Midbrain (tissue), 1 donor: Measurements from ENCODE around the gene MKNK2.

ENCODE experiments used
- DNase-seq: peaks from one replicate; lab custom pipeline; 2025; lab: John Stamatoyannopoulos, UW

MKNK2 gene

DNA sequence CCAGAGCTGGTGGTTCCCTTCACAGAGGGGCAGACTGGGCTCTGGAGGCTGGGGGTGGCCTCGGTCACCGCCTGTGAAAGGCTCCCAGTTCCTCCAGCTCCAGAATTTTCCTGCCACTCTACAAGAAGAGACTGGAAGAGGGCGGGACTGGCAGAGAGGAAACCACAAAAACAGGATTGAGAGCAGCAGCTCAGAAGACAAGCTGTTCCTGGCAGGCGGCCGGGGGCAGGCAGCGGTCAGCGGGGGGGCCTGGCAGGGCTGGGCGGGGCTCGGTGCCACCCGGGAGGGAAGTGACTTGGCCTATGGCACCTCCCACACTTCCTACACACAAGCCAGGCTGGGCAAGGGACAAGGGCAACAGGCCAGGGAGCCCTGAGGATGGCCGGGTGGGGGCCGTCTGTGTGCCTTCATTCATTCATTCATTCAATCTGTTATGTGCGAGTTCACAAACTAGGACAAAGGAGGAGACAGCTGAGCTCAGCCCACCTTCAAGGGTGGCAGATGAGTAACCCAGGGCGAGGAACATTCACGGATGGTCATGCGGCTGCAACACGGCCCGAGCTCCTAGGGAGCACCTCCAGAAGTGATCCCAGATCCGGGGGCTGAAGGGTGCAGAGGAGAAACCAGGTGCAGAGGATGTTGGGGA lies 18.6 kb downstream of the MKNK2 start:
- DNase-seq: peak; percentile 94

DNA sequence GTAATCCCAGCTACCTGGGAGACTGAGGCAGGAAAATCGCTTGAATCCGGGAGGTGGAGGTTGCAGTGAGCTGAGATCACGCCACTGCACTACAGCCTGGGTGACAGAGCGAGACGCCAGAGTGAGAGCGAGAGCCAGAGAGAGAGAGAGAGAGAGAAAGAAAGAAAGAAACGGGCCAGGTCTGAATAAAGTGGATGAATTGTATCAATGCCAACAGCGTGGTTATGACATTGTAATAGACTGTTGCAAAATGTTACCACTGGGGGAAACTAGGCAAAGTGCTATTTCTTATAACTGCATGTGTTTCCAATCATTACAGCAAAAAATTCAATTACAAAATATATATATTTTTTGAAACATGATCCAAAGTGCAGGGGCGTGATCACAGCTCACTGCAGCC lies 23.7 kb downstream of the MKNK2 start:
- no peak for DNase-seq

- no peak for DNase-seq
These were observed 24.3 kb downstream of the MKNK2 start for GRCh38 chr19:2026770-2027169.

DNA sequence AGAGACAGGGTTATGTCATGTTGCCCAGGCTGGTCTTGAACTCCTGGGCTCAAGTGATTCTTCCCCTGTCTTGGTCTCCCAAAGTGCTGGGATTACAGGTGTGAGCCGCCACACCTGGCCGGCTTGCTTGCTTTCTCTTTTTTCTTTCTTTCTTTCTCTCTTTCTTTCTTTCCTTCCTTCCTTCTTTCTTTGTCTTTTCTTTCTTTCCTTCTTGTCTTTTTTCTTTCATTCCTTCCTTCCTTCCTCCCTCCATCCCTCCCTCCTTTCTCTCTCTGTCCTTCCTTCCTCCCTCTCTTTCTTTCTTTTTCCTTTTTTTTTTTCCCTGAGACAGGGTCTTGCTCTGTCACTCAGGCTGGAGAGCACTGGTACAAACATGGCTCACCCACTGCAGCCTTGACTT lies 28.8 kb downstream of the MKNK2 start:
- no peak for DNase-seq

- DNase-seq: no peak
These were observed 29.4 kb downstream of the MKNK2 start for GRCh38 chr19:2021453-2022140.

DNA sequence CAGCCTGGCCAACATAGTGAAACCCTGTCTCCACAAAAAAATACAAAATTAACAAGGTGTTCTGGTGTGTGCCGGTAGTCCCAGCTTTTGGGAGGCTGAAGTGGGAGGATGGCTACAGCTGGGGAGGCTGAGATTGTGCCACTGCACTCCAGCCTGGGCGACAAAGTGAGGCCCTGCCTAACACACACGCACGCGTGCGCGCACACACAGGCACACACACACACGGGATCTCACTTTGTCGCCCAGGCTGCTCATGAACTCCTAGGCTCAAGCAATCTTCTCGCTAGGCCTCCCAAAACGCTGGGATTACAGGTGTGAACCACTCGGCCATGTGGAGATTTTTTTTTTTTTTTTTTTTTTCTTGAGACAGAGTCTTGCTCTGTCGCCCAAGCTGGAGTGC lies 32.3 kb downstream of the MKNK2 start:
- no peak for DNase-seq

- DNase-seq: peak; percentile 75
These were observed 34.8 kb downstream of the MKNK2 start for GRCh38 chr19:2016041-2016807.

- DNase-seq: peak; percentile 85
These were observed 35.5 kb downstream of the MKNK2 start, which contains the start of gene BTBD2 for GRCh38 chr19:2015608-2015950. TSS of gene BTBD2 (minus strand) at chr19:2015714. CDS start at chr19:2015703, 11 bp downstream.

DNA sequence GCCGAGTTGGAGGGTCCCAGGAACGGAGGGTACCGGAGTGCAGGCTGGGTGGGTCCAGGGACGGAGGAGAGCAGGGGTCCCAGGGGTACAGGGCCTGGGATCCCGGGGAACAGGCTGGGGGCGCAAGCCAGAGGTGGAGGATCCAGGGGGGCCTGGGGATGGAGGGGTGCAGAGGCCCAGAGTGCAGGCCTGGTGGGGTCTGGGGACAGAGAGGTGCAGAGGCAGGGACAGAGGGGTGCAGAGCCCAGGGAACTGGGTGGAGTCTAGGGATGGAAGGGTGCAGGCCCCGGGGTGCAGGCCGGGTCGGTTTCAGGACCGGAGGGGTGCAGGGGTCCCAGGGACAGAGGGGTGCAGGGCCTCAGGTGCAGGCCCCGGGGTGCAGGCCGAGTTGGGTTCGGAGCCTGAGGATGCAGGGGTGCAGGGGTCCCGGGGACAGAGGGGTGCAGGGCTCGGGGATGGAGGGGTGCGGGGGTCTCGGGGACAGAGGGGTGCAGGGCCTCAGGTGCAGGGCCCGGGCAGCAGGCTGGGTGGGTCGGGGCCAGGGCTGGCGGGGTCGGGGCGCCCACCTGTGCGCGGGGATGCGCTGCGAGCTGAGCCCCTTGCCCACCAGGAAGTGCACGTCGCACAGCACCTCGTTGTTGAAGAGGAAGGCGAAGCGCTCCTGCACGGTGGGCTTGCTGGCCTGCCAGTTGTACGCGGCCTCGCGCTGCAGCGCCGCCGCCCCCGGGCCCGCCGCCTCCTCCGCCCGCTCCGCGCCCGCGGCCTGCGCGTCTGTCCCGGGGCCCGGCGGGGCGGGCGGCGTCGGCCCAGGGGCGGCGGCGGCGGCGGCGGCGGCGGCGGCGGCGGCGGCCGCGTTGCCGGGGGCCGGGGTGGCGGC lies 36.1 kb downstream of the MKNK2 start:
- no peak for DNase-seq

DNA sequence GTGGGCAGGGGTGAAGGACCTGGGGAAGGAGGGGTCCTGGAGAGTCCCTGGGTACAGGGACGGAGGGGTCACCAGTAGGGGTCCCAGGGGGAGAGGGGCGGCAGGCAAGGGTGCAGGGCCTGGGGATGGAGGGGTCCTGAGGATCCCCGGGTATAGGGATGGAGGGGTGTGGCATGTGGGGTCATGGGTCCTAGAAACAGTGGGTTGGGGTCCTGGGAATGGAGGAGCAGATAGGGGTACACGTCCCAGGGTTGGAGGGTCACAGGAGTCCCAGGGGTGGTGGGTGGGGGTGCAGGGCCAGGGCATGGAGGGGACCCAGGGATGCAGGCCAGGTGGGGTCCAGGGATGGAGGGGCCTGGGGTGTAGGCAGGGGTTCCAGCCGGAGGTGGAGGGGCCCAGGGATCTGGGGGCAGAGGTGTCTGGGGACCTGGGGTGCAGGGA lies 36.9 kb downstream of the MKNK2 start:
- no peak for DNase-seq

- no peak for DNase-seq
These were observed 37.4 kb downstream of the MKNK2 start for GRCh38 chr19:2013683-2013961.

GRCh38 chr19:2012941-2013682 lies 37.9 kb downstream of the MKNK2 start:
- DNase-seq: no peak

DNA sequence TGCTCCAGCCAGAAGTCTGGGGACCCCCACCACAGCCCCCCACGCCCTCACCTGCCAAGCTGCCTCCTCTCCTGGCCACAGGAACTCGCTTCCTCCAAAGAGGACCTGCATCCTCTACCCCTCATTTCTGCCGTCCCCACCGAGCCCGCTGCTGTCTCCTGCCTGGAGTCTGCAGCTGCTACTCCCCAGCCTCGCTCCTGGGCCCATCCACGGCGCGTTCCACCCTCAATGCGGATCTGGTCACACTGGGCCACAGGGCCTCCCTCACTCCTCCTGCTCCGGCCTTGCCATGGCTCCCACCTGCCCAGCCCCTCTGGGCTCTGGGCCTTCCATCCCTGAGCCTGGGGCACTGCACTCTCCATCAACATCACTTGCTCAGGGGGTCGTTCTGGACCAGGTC lies 39.9 kb downstream of the MKNK2 start:
- no peak for DNase-seq

GRCh38 chr19:2010135-2010668 lies 40.8 kb downstream of the MKNK2 start:
- DNase-seq: no peak

- DNase-seq: no peak
These were observed 47.2 kb downstream of the MKNK2 start for GRCh38 chr19:2003874-2004273.

DNA sequence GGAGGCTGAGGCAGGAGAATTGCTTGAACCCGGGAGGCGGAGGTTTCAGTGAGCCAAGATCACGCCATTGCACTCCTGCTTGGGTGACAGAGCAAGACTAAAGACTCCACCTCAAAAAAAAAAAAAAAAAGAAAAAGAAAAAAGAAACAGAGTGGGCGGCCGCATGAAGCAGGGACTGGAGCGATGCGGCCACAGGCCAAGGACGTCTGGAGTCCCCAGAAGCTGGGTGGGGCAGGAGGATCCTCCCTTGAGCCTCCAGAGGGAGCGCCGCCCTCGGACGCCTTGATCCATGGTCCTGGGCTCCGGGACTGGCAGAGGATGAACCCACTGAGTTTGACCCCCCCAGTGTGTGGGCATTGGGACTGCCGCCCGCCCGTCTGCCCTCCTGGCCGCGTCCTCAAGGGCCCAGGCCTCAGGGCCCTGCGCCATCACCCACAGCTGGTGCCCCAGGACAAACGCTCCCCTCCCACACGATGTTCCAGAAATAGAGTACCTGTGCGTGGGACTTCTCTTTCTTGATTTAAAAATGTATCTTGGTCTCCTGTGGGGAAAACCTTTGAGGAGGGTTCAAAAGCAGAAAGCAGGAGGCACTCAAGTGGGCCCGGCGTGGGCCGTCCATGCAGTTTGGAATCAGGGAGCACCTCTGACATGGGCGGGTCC lies 51.1 kb downstream of the MKNK2 start:
- no peak for DNase-seq

GRCh38 chr19:1998712-1999708 lies 52.0 kb downstream of the MKNK2 start:
- DNase-seq: no peak

DNA sequence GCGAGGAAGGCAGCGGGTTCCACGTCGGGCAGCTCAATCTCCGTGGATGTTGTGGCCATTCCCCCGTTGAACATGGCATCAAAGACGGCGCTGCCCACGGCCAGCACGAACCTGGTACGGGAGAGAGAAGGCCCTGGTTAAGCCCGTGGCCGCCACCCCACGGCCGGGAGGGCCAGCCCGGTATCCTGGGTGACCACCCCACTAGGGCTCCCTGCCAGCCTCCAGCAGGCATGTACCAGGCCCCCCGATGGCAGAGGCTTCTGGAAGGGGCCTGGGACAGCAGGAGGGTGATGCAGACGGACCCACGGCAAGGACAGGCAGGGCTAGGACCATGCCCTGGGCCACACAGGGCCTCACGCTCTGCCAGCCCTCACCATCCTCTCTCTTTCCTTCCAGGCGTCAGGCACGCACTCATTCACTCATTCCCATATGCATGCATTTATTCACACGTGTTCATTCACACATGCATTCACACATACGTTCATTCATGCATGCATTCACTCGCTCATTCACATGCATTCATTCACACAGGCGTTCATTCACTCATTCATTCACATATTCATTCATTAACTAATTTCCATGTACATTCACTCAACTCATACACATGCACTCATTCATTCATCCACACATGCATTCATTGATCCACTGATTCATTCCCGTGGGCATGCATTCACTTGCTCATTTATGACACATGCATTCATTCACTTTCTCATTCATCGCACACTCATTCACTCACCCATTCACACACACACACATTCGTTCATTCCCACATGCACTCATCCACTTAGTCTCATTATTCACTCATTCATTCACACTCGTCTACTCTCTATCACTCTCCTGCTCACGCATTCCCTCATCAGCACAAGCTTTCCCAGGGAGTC lies 53.5 kb downstream of the MKNK2 start:
- no peak for DNase-seq
